Measurements from ENCODE around the gene NT5DC2. TPM values are rescaled to one million over a fixed set of nuclear protein-coding genes. Genes with fewer than 3 reads are reported as not detected.

The NT5DC2 gene
- total and polyA plus RNA-seq, 2 of the 8 experiments (the other 6 are each of a cell fraction or from before 2014, with no cell fraction given): 331 to 477 TPM

GRCh38 chr3:52539010-52539653 is 5.5 kb upstream of the NT5DC2 start:
- Histone ChIP-seq H3K4me2 (ENCODE audit: insufficient read depth in 1 of 2, low read depth in 2 of 2, low read length in 2 of 2) (no peak overlapping the region), H3K56ac (replicated peaks; ENCODE audit: insufficient read length, low read depth, low read length) (no peak overlapping the region), H3K36me3 (ENCODE audit: control insufficient read depth in 2 of 4, insufficient read depth in 4 of 4, low read length in 3 of 4) (peaks cover 0 to 10% (median under 1%) of the 10 kb centered on the region in 4 experiments; a peak in 1 of 8 replicates), H2BK120ac (replicated peaks; ENCODE audit: low read depth, low read length) (no peak overlapping the region), H3K9me3 (ENCODE audit: insufficient read depth in 2 of 2, low read depth in 1 of 2, low read length in 1 of 2) (no peaks in the 10 kb centered on the region), H3K4me3 (ENCODE audit: extremely low read depth in 1 of 4, insufficient read depth in 2 of 4, low read depth in 3 of 4, low read length in 4 of 4) (no peak overlapping the region), H3K4me1 (replicated peaks in 1 of 4; ENCODE audit: control insufficient read depth in 3 of 4, insufficient read depth in 4 of 4, low read length in 3 of 4) (peaks cover 7 to 25% (median 14%) of the 10 kb centered on the region in 4 experiments), H2BK5ac (ENCODE audit: low read depth, low read length) (no peak overlapping the region), H4K91ac (replicated peaks; ENCODE audit: insufficient read length, low read length) (no peak overlapping the region), H2BK20ac (ENCODE audit: low read length) (no peak overlapping the region), H2BK12ac (ENCODE audit: low read depth, low read length) (no peak overlapping the region), H3K4ac (replicated peaks; ENCODE audit: insufficient read length, low read depth, low read length) (no peak overlapping the region), H3K79me2 (ENCODE audit: control insufficient read depth in 1 of 2, insufficient read depth in 2 of 2, low read length in 2 of 2) (peaks cover 12 to 29% of the 10 kb centered on the region in 2 experiments), H3K14ac (ENCODE audit: insufficient read length) (no peak overlapping the region), H2AK5ac (ENCODE audit: low read depth, low read length) (no peak overlapping the region), H3K23ac (ENCODE audit: insufficient read length) (no peak overlapping the region), H3K18ac (ENCODE audit: extremely low read depth, low read length) (no peak overlapping the region), H2BK15ac (ENCODE audit: low read length) (no peak overlapping the region), H3K27ac (ENCODE audit: low read depth, low read length) (no peak overlapping the region), H4K5ac (ENCODE audit: insufficient read length, low read depth, low read length) (no peak overlapping the region), H3K79me1 (ENCODE audit: low read depth, low read length) (peaks cover 12% of the 10 kb centered on the region), H4K8ac (ENCODE audit: extremely low read depth, insufficient read depth, low read length) (no peak overlapping the region), H2AFZ (ENCODE audit: low read length) (no peak overlapping the region), H3K27me3 (replicated peaks in 1 of 4; ENCODE audit: control insufficient read depth in 3 of 4, extremely low read depth in 1 of 4, insufficient read depth in 3 of 4, low read length in 3 of 4) (no peaks in the 10 kb centered on the region), H3K23me2 (ENCODE audit: low read depth, low read length) (peaks cover 17% of the 10 kb centered on the region), H4K20me1 (replicated peaks in 1 of 2; ENCODE audit: control insufficient read depth in 1 of 2, insufficient read depth in 2 of 2, low read length in 2 of 2) (peaks cover 4 to 18% of the 10 kb centered on the region in 2 experiments), H3K9ac (replicated peaks in 1 of 4; ENCODE audit: extremely low read depth in 1 of 4, low read depth in 3 of 4, low read length in 3 of 4) (no peak overlapping the region; a peak in 1 of 7 replicates)
- POLR2A ChIA-PET (ENCODE audit: partially characterized antibody): interaction anchor here (0.6 kb wide), 1 partner anchor 910 kb away, joined by 3 read pairs; no protein-coding TSS in a partner anchor
- DNase-seq (ENCODE audit: low read depth in 1 of 2, low spot score in 2 of 2) (peak in 1 of 2 experiments; percentile 30), FAIRE-seq (no peak)
- CTCF ChIA-PET (ENCODE audit: partially characterized antibody): interaction anchor here (0.6 to 1.3 kb wide), 2 partner anchors 13 to 23 kb away, joined by 3 read pairs; no protein-coding TSS in a partner anchor
- TF ChIP-seq TEAD4 (IDR thresholded peaks at IDR 0.05; ENCODE audit: low read depth, low read length) (no peak), SP2 (IDR thresholded peaks at IDR 0.05; ENCODE audit: low read length) (no peak), POLR2A (IDR thresholded peaks at IDR 0.05; ENCODE audit: control extremely low read depth in 1 of 2, low read depth in 2 of 2, low read length in 2 of 2) (no peak), CEBPB (IDR thresholded peaks at IDR 0.05; ENCODE audit: low read depth, low read length) (no peak), CBX5 (IDR thresholded peaks at IDR 0.05; ENCODE audit: low read depth, low read length) (no peak), CBX8 (IDR thresholded peaks at IDR 0.05; ENCODE audit: borderline replicate concordance, low read depth, low read length) (no peak), BACH1 (IDR thresholded peaks at IDR 0.05; ENCODE audit: low read length) (no peak), POLR2AphosphoS5 (IDR thresholded peaks at IDR 0.05; ENCODE audit: low read depth, low read length) (no peak), TAF7 (optimal IDR thresholded peaks at IDR 0.05; ENCODE audit: borderline replicate concordance, low read depth, low read length) (no peak), CREB1 (IDR thresholded peaks at IDR 0.05) (no peak), POU5F1 (IDR thresholded peaks at IDR 0.05; ENCODE audit: low read depth, low read length) (no peak)
- TF ChIP-seq, protein P1, sequence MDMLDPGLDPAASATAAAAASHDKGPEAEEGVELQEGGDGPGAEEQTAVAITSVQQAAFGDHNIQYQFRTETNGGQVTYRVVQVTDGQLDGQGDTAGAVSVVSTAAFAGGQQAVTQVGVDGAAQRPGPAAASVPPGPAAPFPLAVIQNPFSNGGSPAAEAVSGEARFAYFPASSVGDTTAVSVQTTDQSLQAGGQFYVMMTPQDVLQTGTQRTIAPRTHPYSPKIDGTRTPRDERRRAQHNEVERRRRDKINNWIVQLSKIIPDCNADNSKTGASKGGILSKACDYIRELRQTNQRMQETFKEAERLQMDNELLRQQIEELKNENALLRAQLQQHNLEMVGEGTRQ (IDR thresholded peaks at IDR 0.05; ENCODE audit: low read length): no peak
- 98% methylated on average over 5 of the region's 5 CpGs; no CpG with 5 or more reads in 1 of the 2 experiments for WGBS, 2 experiments (ENCODE audit: extremely low coverage in 1 of 2, insufficient coverage in 1 of 2, insufficient read length in 1 of 2, insufficient replicate concordance in 2 of 2, low coverage in 1 of 2, low lambda C conversion rate in 2 of 2, missing lambda C conversion rate in 1 of 2)
